AG04450 (cell line): ENCODE data around the gene BLTP3A. TPM values are rescaled to one million over a fixed set of nuclear protein-coding genes. Genes with fewer than 3 reads are reported as not detected.
"Not testable (repeated sequence)": the region's sequence is repeated elsewhere in the genome, so short reads cannot be mapped to it uniquely, and the experiment has no call there.

ENCODE experiments used
- CTCF ChIA-PET: fragments of 300-600, 350-600 bp; formaldehyde crosslinking; extraction: SDS; loops from one replicate; lab custom pipeline; 2022; ENCODE audit warnings: antibody characterized with exemption, inconsistent platforms; lab: Charles Lee
- POLR2A ChIA-PET: fragments of 350-600 bp; formaldehyde crosslinking; extraction: SDS; loops from one replicate; lab custom pipeline; 2021; ENCODE audit warnings: antibody characterized with exemption, inconsistent platforms; lab: Yijun Ruan, JAX
- DNase-seq: peaks from one replicate; pipeline ENCODE4 v3.0.0-alpha.2; 2011; ENCODE audit warnings: low read depth, low spot score
- H3K27ac ChIP-seq: one replicate; pipeline ENCODE4 v1.5.1; 2012; ENCODE audit warnings: low read depth, low read length, control low read depth
- H3K27me3 ChIP-seq: one replicate; pipeline ENCODE4 v1.6.0; 2012; ENCODE audit warnings: low read length; ENCODE audit not compliant: control insufficient read depth, insufficient read depth
- H3K4me3 ChIP-seq: 2 replicates; pipeline ENCODE4 v1.5.1; 2011; ENCODE audit warnings: mild to moderate bottlenecking, low read depth, low read length, control low read depth
- H3K9me3 ChIP-seq: 2 replicates; pipeline ENCODE4 v1.5.1; 2012; ENCODE audit warnings: low read length; ENCODE audit not compliant: control insufficient read depth, insufficient read depth
- polyA plus RNA-seq: library from polyadenylated mRNA; depleted of rRNA; stranded (reverse); fragments of >200 nt; gene quantifications from 2 replicates; pipeline ENCODE4 v1.2.3, GENCODE V29; 2011
- TF ChIP-seq, protein P1 (sequence below): IDR thresholded peaks from 2 replicates; pipeline ENCODE4 v1.5.1; 2011; ENCODE audit warnings: low read depth, low read length, control low read depth, inconsistent platforms

The BLTP3A gene
- polyA plus RNA-seq, 1 experiment = 9.9 TPM

DNA sequence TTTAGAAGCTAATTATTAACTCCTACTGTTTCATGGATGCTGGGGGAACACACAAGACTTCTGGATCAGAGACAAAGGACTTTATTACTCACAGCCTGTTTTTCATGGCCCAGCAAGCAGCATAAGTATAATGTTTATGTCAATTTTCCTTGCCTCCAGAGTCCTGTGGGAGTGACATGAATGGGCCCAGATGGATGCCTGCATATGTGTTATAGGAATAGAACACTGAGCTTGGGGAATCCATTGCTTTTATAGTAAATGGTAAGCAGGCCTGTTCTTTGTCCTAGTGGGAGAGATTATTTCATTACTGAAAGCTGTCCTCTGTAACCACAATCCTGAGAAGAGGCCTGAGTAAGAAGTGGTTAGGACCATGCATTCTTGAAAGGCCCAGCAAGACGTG, 25.6 kb downstream of the BLTP3A start:
- Histone ChIP-seq H3K4me3 (no peak overlapping the region), H3K27me3 (no peaks in the 10 kb centered on the region), H3K9me3 (peaks cover 3% of the 10 kb centered on the region; the same call in 1 of the 2 replicates), H3K27ac (no peak overlapping the region)
- ChIA-PET CTCF (no interaction called here), POLR2A (no interaction called here)
- TF ChIP-seq, protein P1, sequence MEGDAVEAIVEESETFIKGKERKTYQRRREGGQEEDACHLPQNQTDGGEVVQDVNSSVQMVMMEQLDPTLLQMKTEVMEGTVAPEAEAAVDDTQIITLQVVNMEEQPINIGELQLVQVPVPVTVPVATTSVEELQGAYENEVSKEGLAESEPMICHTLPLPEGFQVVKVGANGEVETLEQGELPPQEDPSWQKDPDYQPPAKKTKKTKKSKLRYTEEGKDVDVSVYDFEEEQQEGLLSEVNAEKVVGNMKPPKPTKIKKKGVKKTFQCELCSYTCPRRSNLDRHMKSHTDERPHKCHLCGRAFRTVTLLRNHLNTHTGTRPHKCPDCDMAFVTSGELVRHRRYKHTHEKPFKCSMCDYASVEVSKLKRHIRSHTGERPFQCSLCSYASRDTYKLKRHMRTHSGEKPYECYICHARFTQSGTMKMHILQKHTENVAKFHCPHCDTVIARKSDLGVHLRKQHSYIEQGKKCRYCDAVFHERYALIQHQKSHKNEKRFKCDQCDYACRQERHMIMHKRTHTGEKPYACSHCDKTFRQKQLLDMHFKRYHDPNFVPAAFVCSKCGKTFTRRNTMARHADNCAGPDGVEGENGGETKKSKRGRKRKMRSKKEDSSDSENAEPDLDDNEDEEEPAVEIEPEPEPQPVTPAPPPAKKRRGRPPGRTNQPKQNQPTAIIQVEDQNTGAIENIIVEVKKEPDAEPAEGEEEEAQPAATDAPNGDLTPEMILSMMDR = no peak
- DNase-seq = no peak

DNA sequence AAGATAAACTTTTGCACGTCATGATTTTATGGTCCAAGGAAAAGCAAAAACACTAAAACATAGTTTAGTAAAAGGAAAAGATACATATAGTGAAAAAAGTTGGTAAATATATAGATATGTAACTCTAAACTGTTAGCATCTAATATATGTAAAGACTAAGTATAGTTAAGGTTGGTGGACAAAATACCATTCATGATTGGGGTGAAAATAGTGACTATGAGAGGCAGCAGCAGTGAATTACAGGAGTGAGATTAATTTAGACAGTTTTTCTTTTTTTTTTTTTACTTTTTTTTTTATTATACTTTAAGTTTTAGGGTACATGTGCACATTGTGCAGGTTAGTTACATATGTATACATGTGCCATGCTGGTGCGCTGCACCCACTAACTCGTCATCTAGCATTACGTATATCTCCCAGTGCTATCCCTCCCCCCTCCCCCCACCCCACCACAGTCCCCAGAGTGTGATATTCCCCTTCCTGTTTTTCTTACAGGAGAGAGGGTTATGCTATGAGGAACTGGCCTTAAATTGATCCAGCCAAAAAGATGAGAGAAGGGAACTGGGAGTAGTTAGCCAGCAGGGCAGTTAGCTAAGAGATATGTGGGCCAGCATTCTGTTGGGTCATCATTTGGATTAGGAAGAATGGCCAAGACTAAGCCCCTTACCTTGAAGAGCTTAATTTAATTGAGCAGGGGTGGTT, 27.1 kb downstream of the BLTP3A start:
- CTCF ChIA-PET = not testable (repeated sequence)

DNA sequence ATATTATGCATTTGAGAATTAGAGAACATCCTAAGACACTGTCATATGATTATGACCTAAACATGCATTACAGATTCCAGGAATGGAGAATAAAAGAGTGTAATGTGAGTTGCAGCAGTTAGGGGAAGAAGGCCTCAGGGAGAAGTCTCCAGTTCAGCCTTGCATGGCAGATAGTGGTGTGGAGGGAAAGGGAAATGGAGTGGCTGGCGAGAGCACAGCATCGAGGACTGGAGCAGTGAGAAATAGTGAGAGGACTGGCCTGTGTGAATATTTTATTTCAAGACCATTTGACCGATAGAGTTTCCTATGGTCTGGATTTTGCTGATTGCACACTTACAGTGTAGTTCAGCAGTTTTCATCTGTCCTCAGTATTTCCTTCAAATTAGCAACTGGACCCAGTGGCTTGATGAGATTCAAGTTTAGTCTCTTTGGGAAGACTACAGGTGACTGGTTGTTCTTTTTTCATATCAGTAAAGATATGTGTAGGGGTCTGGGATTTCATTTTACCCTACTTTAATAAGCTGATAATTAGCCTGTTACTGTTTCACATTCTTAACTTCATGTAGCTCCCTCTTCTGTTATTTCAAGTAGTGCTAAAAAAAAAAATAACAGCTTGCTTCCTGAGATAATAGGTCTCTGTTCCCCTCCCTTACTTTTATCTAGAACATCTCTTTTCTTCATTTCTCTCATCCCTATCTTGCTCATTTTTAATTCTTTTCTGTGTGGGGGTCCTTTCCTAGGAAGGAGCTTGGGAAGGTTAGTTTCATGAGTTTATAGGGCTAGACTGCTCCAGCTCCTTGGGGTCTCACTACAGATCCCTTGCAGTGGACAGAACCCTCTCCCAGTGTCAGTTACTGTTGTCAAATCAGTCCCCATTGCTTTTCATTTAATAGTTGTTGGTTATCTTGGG, 27.9 kb downstream of the BLTP3A start:
- no peak overlapping the region for H3K4me3 ChIP-seq
- TF ChIP-seq, protein P1 = no peak
- no peak overlapping the region for H3K27ac ChIP-seq
- H3K9me3 ChIP-seq = peaks cover 3% of the 10 kb centered on the region; the same call in 1 of the 2 replicates
- no peak for DNase-seq
- POLR2A ChIA-PET = no interaction called here
- CTCF ChIA-PET = interaction anchor here (0.5 to 1.2 kb wide), 2 partner anchors 320 to 648 kb away, joined by 3 to 9 read pairs; no protein-coding TSS in a partner anchor
- no peaks in the 10 kb centered on the region for H3K27me3 ChIP-seq

More for the DNA sequence above, 27.1 kb downstream of the BLTP3A start:
- DNase-seq, H3K4me3 ChIP-seq, POLR2A ChIA-PET, H3K9me3 ChIP-seq, H3K27me3 ChIP-seq, H3K27ac ChIP-seq: not testable (repeated sequence)

DNA sequence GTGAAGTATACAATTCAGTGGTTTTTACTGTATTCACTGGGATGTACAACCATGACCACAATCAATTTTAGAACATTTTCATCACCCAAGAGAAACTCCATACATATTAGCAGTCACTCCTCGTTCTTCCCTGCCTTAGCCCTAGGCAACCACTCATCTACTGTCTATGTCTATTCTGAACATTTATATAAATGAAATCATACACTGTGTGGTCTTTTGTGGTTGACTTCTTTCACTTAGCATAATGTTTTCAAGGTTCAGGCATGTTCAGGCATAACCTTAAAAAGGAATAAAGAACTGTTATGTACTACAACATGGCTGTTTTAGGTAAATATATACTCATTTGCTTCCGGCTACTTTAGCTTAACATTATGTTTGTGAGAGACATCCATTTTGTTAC, 37.3 kb downstream of the BLTP3A start:
- Histone ChIP-seq H3K9me3 (no peaks in the 10 kb centered on the region), H3K27ac (no peak overlapping the region), H3K4me3 (no peak overlapping the region), H3K27me3 (no peaks in the 10 kb centered on the region)
- DNase-seq = no peak
- TF ChIP-seq, protein P1 = no peak
- ChIA-PET POLR2A (no interaction called here), CTCF (no interaction called here)

DNA sequence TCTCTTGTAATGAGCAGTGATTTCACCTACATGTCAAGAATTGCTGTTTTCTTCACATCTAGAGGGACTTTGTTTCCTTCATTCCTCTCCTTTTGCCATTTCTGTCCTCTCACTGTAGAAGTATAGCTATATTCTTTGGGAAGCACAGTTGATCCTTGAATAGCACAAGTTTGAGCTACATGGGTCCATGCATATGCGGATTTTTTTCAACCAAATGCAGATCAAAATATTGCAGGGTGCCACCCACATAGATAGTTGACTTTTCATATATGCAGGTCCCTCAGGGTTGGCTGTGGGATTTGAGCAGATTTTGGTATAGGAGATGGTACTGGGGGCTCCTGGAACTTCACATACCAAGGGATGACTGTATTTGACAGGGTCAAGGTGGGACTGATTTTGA, 41.1 kb downstream of the BLTP3A start:
- CTCF ChIA-PET = interaction anchor here (0.6 kb wide), 1 partner anchor 222 kb away, joined by 3 read pairs; no protein-coding TSS in a partner anchor
- no peak overlapping the region for H3K4me3 ChIP-seq
- DNase-seq = no peak
- H3K27me3 ChIP-seq = no peaks in the 10 kb centered on the region
- no peaks in the 10 kb centered on the region; the same call in 1 of the 2 replicates for H3K9me3 ChIP-seq
- POLR2A ChIA-PET = no interaction called here
- H3K27ac ChIP-seq = no peak overlapping the region
- TF ChIP-seq, protein P1 = no peak
